Upper lobe of left lung (tissue), 6 donors: ENCODE results near the gene CARD19. TPM values are rescaled to one million over a fixed set of nuclear protein-coding genes. Genes with fewer than 3 reads are reported as not detected.
A peak's percentile ranks its signal among the peaks of the same experiment; 100 is the strongest.

ENCODE experiments used
- ATAC-seq, 2 donors: fragments of 200-7000 bp; cut with Tn5 transposase; one replicate each; pipeline ENCODE4 v1.9.1; 2022; ENCODE audit warnings: mild to moderate bottlenecking in 2 of 2, moderate library complexity in 2 of 2; ENCODE audit not compliant: low FRiP score in 2 of 2
- DNase-seq, 2 donors: peaks; one replicate each; pipeline ENCODE4 v3.0.0-alpha.2; 2019 to 2020
- H3K27ac ChIP-seq, 4 donors: fragments of 200-600 bp; sonication (generic); one replicate each; pipeline ENCODE4 v1.5.1; 2016 to 2019
- H3K27me3 ChIP-seq, 4 donors: fragments of 200-600 bp; sonication (generic); one replicate each; pipeline ENCODE4 v1.5.1; 2017 to 2019
- H3K36me3 ChIP-seq, 4 donors: fragments of 200-600 bp; sonication (generic); one replicate each; pipeline ENCODE4 v1.5.1; 2016 to 2019
- H3K4me1 ChIP-seq, 4 donors: fragments of 200-600 bp; sonication (generic); one replicate each; pipeline ENCODE4 v1.5.1; 2018 to 2019
- H3K4me3 ChIP-seq, 4 donors: fragments of 200-600 bp; sonication (generic); one replicate each; pipeline ENCODE4 v1.5.1; 2017 to 2019; ENCODE audit warnings: mild to moderate bottlenecking in 2 of 4, moderate library complexity in 1 of 4
- H3K9me3 ChIP-seq, 4 donors: fragments of 200-600 bp; sonication (generic); one replicate each; pipeline ENCODE4 v1.5.1; 2018 to 2019
- EP300 ChIP-seq, 4 donors: sonication (generic); formaldehyde crosslinking; IDR thresholded peaks; one replicate each; pipeline ENCODE4 v1.5.1; 2017; ENCODE audit warnings: antibody characterized with exemption in 4 of 4, control low read depth in 2 of 4
- POLR2A ChIP-seq, 4 donors: fragments of 450-650 bp; IDR thresholded peaks; one replicate each; pipeline ENCODE4 v1.5.1; 2016 to 2017; ENCODE audit warnings: antibody characterized with exemption in 4 of 4, mild to moderate bottlenecking in 2 of 4
- POLR2AphosphoS5 ChIP-seq, 2 donors: sonication (generic); formaldehyde crosslinking; IDR thresholded peaks; one replicate each; pipeline ENCODE4 v1.5.1; 2017; ENCODE audit warnings: antibody characterized with exemption in 2 of 2
- WGBS, 2 donors: methylation state at CpG; one replicate each; pipeline ENCODE4 v1.1.5; 2017 to 2018; 5-methylcytosine and 5-hydroxymethylcytosine counted together
- total RNA-seq, 6 donors: library from RNA; depleted of rRNA in 4 of 6; stranded (reverse); fragments of >200 nt in 4 of 6; gene quantifications; one replicate each; pipeline versions ENCODE4 v1.1.0 to v1.2.1, GENCODE V29; 2016 to 2021
- TF ChIP-seq, protein P1 (sequence below), 6 experiments: fragments of 450-650 bp in 4 of 6; fragments of 200-600 bp in 2 of 6; sonication (generic) in 2 of 6; IDR thresholded peaks; one replicate each; pipeline ENCODE4 v1.5.1; 2016 to 2019; ENCODE audit warnings: antibody characterized with exemption in 6 of 6
- donor health status: DM: no; HTN: no; CAD: no; lungs with moderate emphysema.
- donor health status: DM: no; HTN: yes; CAD: no; lungs with severe emphysema.

The CARD19 gene
- total RNA-seq, 6 donors from 2014 or later: 34.7 to 92.3 (median 41.7) TPM

DNA sequence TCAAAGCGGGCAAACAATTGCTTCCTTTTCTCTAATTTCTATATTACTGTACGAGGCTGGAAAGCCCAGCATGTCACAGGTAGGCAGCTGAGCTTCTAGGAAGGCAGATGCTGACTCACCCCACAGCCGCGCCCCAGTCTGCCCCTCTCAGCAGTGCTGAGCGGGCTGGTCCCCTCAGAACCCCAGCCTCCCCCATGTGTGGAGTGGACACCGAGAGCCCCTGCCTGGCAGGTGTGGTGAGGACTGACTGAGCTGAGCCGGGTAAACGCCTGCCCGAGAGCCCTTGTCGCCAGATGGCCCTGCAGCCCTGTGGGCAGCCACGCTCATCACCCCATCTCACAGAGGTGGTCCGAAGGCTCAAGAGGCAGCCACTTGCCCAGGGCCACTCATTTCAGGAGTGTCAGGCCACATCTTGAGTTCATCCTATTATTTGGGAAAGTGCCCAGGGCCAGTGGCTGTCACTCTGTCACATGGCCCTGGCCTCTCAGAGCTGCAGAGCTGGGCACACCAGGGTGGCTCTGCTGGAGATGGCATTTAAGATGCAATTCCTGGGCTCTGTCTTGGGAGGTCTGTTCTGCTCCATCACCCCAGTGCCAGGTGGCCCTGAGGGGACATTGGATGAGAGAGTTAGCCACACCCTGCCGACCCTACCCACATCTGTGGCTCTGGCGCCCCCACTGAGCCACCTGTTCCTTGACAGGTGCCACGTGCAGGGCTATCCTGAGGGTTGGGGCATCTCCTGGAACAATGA, 12.4 kb downstream of the CARD19 start:
- H3K9me3 ChIP-seq: peaks cover 0 to 6% (median 0%) of the 10 kb centered on the region in 4 donors
- DNase-seq (peak; percentile 22 to 53), ATAC-seq (no peak)
- WGBS, 2 donors: 77 to 90% methylated on average over 2 to 15 of the region's 15 CpGs
- no peak overlapping the region for H3K4me3 ChIP-seq
- peaks cover 3 to 53% (median 25%) of the 10 kb centered on the region in 4 donors for H3K36me3 ChIP-seq
- no peak overlapping the region for H3K27ac ChIP-seq
- TF ChIP-seq EP300 (IDR thresholded peaks at IDR 0.05) (no peak), POLR2A (IDR thresholded peaks at IDR 0.05) (no peak), POLR2AphosphoS5 (IDR thresholded peaks at IDR 0.05) (no peak)
- TF ChIP-seq, protein P1, sequence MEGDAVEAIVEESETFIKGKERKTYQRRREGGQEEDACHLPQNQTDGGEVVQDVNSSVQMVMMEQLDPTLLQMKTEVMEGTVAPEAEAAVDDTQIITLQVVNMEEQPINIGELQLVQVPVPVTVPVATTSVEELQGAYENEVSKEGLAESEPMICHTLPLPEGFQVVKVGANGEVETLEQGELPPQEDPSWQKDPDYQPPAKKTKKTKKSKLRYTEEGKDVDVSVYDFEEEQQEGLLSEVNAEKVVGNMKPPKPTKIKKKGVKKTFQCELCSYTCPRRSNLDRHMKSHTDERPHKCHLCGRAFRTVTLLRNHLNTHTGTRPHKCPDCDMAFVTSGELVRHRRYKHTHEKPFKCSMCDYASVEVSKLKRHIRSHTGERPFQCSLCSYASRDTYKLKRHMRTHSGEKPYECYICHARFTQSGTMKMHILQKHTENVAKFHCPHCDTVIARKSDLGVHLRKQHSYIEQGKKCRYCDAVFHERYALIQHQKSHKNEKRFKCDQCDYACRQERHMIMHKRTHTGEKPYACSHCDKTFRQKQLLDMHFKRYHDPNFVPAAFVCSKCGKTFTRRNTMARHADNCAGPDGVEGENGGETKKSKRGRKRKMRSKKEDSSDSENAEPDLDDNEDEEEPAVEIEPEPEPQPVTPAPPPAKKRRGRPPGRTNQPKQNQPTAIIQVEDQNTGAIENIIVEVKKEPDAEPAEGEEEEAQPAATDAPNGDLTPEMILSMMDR (IDR thresholded peaks at IDR 0.05): no peak
- no peaks in the 10 kb centered on the region for H3K27me3 ChIP-seq
- H3K4me1 ChIP-seq: peaks cover 7 to 27% (median 23%) of the 10 kb centered on the region in 4 donors

DNA sequence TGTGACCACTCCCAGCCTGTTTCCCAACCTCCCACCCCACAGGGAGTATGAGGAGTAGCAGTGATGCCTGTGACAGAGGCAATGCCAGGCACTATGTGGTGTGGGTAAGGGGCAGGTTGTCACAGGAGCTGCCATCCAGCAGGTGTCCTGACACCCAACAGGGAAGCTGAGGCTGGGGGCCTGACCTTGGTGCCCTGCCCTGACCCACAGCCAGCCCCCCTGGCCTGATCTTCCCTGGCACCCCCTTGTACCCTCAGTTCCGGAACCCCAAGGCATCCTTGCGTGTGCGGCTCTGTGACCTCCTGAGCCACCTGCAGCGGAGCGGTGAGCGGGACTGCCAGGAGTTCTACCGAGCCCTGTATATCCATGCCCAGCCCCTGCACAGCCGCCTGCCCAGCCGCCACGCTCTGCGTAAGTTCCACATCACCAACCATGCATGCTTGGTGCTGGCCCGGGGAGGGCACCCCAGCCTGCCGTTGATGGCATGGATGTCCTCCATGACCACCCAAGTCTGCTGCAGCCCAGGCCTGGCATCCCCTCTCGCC, 14.4 kb downstream of the CARD19 start:
- no peaks in the 10 kb centered on the region for H3K27me3 ChIP-seq
- peak; percentile 24 to 66 for DNase-seq
- peaks cover 3 to 60% (median 31%) of the 10 kb centered on the region in 4 donors for H3K36me3 ChIP-seq
- peaks cover 14 to 33% (median 23%) of the 10 kb centered on the region in 4 donors for H3K4me1 ChIP-seq
- peak overlapping the region in 3 of 4 donors; percentile 30 to 95 (median 89) for H3K27ac ChIP-seq
- no peak for ATAC-seq
- WGBS, 2 donors: 94 to 99% methylated on average over 5 to 13 of the region's 14 CpGs
- no peaks in the 10 kb centered on the region for H3K9me3 ChIP-seq
- TF ChIP-seq POLR2A (IDR thresholded peaks at IDR 0.05) (no peak), EP300 (IDR thresholded peaks at IDR 0.05) (no peak), POLR2AphosphoS5 (IDR thresholded peaks at IDR 0.05) (no peak)
- TF ChIP-seq, protein P1 (IDR thresholded peaks at IDR 0.05): no peak
- no peak overlapping the region for H3K4me3 ChIP-seq

DNA sequence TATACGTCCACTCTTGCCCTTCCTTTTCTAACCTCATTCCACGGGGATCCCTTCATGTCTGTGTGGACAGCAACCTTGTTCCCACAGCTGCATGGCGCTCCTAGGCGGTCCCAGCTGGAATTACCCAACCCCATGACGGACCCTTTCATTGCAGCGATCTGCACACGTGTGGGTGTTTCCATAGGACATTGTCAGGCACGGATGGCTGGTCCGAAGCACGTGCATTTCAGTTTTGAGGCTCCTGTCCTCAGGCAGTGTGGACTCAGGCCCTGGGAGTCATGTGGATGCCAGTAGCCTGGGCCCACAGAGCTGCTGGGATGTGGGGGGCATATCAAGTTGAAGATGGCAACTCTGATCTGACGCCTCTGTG, 15.0 kb downstream of the CARD19 start:
- Histone ChIP-seq H3K4me1 (peaks cover 17 to 34% (median 26%) of the 10 kb centered on the region in 4 donors), H3K4me3 (no peak overlapping the region), H3K27ac (peak overlapping the region; percentile 46 to 95 (median 74)), H3K27me3 (no peaks in the 10 kb centered on the region), H3K9me3 (no peaks in the 10 kb centered on the region), H3K36me3 (peaks cover 3 to 60% (median 31%) of the 10 kb centered on the region in 4 donors)
- ATAC-seq (no peak), DNase-seq (peak in 1 of 2 donors; percentile 21)
- TF ChIP-seq POLR2A (IDR thresholded peaks at IDR 0.05): no peak
- no peak for TF ChIP-seq EP300 (IDR thresholded peaks at IDR 0.05)
- no peak for TF ChIP-seq POLR2AphosphoS5 (IDR thresholded peaks at IDR 0.05)
- TF ChIP-seq, protein P1 (IDR thresholded peaks at IDR 0.05): no peak
- 89 to 90% methylated on average over 10 to 11 of the region's 11 CpGs for WGBS, 2 donors

DNA sequence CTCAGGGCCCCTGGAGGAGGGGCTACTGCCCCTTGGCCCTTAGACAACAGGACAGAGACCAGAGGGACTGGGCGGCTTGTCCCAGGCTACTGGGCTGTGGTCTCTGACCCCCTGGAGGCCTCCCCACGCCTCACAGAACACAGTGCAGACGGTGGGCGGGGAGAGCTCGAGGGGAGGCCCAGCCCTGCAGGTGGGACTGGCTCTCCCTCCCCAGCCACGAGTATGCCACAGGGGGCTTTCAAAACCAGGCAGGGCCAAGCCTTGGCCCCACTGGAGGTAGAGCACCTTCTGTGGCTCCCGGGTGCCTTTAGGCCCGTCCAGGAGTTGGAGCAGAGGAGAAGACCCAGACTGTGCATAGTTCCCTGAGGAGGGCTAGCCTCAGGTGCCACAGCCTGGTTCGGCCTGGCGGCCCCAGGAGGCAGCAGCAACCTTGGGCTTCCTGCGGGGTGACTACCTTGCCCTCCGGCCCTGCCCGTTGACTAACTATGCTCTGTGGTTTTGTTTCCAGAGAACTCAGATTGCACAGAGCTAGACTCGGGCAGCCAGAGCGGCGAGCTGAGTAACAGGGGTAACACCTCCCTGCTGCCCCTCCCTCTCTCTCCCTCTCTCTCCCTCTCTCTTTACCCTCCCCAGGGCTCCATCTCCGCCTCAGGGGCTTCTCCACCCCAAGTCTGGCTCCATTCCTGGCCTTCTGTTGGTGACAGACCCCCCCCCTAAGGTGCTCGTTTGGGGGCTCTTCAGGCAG, 15.5 kb downstream of the CARD19 start:
- H3K9me3 ChIP-seq: no peaks in the 10 kb centered on the region
- peaks cover 23 to 40% (median 32%) of the 10 kb centered on the region in 4 donors for H3K4me1 ChIP-seq
- peak overlapping the region; percentile 46 to 95 (median 74) for H3K27ac ChIP-seq
- TF ChIP-seq EP300 (IDR thresholded peaks at IDR 0.05) (no peak), POLR2A (IDR thresholded peaks at IDR 0.05) (no peak), POLR2AphosphoS5 (IDR thresholded peaks at IDR 0.05) (no peak)
- TF ChIP-seq, protein P1 (IDR thresholded peaks at IDR 0.05): no peak
- no peaks in the 10 kb centered on the region for H3K27me3 ChIP-seq
- ATAC-seq (no peak), DNase-seq (peak; percentile 56 to 75)
- 83% methylated on average over 9 to 18 of the region's 18 CpGs for WGBS, 2 donors
- peaks cover 3 to 60% (median 31%) of the 10 kb centered on the region in 4 donors for H3K36me3 ChIP-seq
- H3K4me3 ChIP-seq: no peak overlapping the region
